Endothelial cell of umbilical vein (primary cell): Measurements from ENCODE around the gene LUC7L. TPM values are rescaled to one million over a fixed set of nuclear protein-coding genes. Genes with fewer than 3 reads are reported as not detected.

Experiments used
- BruUV-seq: library from RNA; stranded (reverse); fragments of 400-500 nt; replicated peaks from 2 replicates; lab custom pipeline; 2021; lab: Mats Ljungman, UMichigan
- CTCF ChIA-PET: fragments of 300-600, 350-600 bp; sonication (Branson Sonifier 250); formaldehyde crosslinking; loops from one replicate; lab custom pipeline; 2021; ENCODE audit warnings: antibody characterized with exemption, inconsistent platforms; lab: Charles Lee
- POLR2A ChIA-PET: fragments of 300-600, 350-600 bp; sonication (Branson Sonifier 250); formaldehyde crosslinking; loops from one replicate; lab custom pipeline; 2021; ENCODE audit warnings: antibody characterized with exemption, inconsistent platforms; lab: Charles Lee
- DNase-seq: peaks from one replicate; pipeline ENCODE4 v3.0.0-alpha.2; 2011; ENCODE audit warnings: low read depth, low spot score
- FAIRE-seq: peaks from 2 replicates; lab custom pipeline; 2011; peaks lifted over from hg19 to GRCh38; lab: Jason Lieb, UNC
- H2AFZ ChIP-seq: 2 replicates; pipeline ENCODE4 v1.6.0; 2012; ENCODE audit warnings: low read depth, low read length, control low read depth, inconsistent platforms
- H3K27ac ChIP-seq: 2 replicates; pipeline ENCODE4 v1.5.1; 2011; ENCODE audit warnings: low read depth, mild to moderate bottlenecking, control low read depth, low read length, moderate library complexity; ENCODE audit not compliant: insufficient read depth
- H3K27me3 ChIP-seq, 2 experiments: 2 replicates each; pipeline versions ENCODE4 v1.6.0 to v1.6.1; 2011; ENCODE audit warnings: low read length in 2 of 2, mixed read lengths in 1 of 2; ENCODE audit not compliant: control insufficient read depth in 2 of 2, insufficient read depth in 2 of 2
- H3K36me3 ChIP-seq, 2 experiments: 2 replicates in 1 of 2; 3 replicates in 1 of 2; pipeline ENCODE4 v1.5.1; 2011; ENCODE audit warnings: low read length in 2 of 2, mild to moderate bottlenecking in 1 of 2, moderate library complexity in 1 of 2; ENCODE audit not compliant: control insufficient read depth in 2 of 2, insufficient read depth in 2 of 2; ENCODE audit errors: extremely low read depth in 1 of 2
- H3K4me1 ChIP-seq: 3 replicates; pipeline ENCODE4 v1.5.1; 2011; ENCODE audit warnings: mild to moderate bottlenecking, low read length; ENCODE audit not compliant: control insufficient read depth, insufficient read depth; ENCODE audit errors: extremely low read depth
- H3K4me2 ChIP-seq: 2 replicates; pipeline ENCODE4 v1.6.1; 2011; ENCODE audit warnings: low read length, control low read depth, mixed read lengths; ENCODE audit not compliant: insufficient read depth
- H3K4me3 ChIP-seq, 3 experiments: fragments of 200-600 bp in 1 of 3; sonication (generic), shearing (Covaris generic) in 1 of 3; replicated peaks in 1 of 3; 2 replicates each; pipeline ENCODE4 v1.5.1; 2011 to 2016; ENCODE audit warnings: control low read depth in 3 of 3, low read length in 3 of 3, mild to moderate bottlenecking in 2 of 3, inconsistent platforms in 1 of 3, low read depth in 1 of 3, moderate library complexity in 1 of 3; ENCODE audit not compliant: insufficient read depth in 1 of 3
- H3K79me2 ChIP-seq: 2 replicates; pipeline ENCODE4 v1.6.0; 2012; ENCODE audit warnings: low read length, inconsistent platforms; ENCODE audit not compliant: control insufficient read depth, insufficient read depth
- H3K9ac ChIP-seq: replicated peaks from 2 replicates; pipeline ENCODE3; 2011; ENCODE audit warnings: low read length, control low read depth; ENCODE audit not compliant: insufficient read depth; ENCODE audit errors: extremely low read depth
- H3K9me1 ChIP-seq: replicated peaks from 3 replicates; pipeline ENCODE4 v1.6.0; 2011; ENCODE audit warnings: mild to moderate bottlenecking, low read length; ENCODE audit not compliant: control insufficient read depth, insufficient read depth; ENCODE audit errors: extremely low read depth
- H3K9me3 ChIP-seq: replicated peaks from 2 replicates; pipeline ENCODE4 v1.5.1; 2012; ENCODE audit warnings: low read length, inconsistent platforms; ENCODE audit not compliant: control insufficient read depth, insufficient read depth
- H4K20me1 ChIP-seq: replicated peaks from 2 replicates; pipeline ENCODE3; 2011; ENCODE audit warnings: mild to moderate bottlenecking, low read length; ENCODE audit not compliant: control insufficient read depth, insufficient read depth; ENCODE audit errors: extremely low read depth
- FOS ChIP-seq: IDR thresholded peaks from 2 replicates; pipeline ENCODE4 v1.6.1; 2011; ENCODE audit warnings: mild to moderate bottlenecking, low read length, moderate library complexity, borderline replicate concordance; ENCODE audit not compliant: insufficient read depth
- POLR2AphosphoS5 ChIP-seq: IDR thresholded peaks from 2 replicates; pipeline ENCODE4 v1.6.1; 2012; ENCODE audit warnings: low read depth, mild to moderate bottlenecking, control low read depth, low read length, moderate library complexity; ENCODE audit not compliant: insufficient read depth
- dilution Hi-C: fragments of 300-500 bp; cut with MboI; formaldehyde crosslinking; loops from one replicate; pipeline ENCODE4 v1.15.0; 2019; ENCODE audit warnings: low sequenced_read_pairs; ENCODE audit not compliant: extremely low pct_ligation_motif_present
- intact Hi-C: fragments of 100-400 bp; cut with micrococcal nuclease; formaldehyde crosslinking; loops from one replicate; pipeline ENCODE4 v1.10.0; 2022
- polyA plus RNA-seq, 4 experiments: library from polyadenylated mRNA; depleted of rRNA in 3 of 4; stranded (reverse) in 3 of 4; unstranded in 1 of 4; fragments of >200 nt; gene quantifications; 2 replicates each; pipeline versions ENCODE4 v1.2.1 to v1.2.3, GENCODE V29; 2011 to 2012; ENCODE audit warnings: missing spikeins in 1 of 4
- small RNA-seq: library from RNA; depleted of rRNA; stranded (forward); fragments of <200 nt; gene quantifications from one replicate; pipeline ENCODE3, GENCODE V24; 2012; ENCODE audit warnings: low replicate concordance, low read depth; ENCODE audit not compliant: insufficient read depth, insufficient read length
- total RNA-seq: library from RNA; stranded (reverse); gene quantifications from 2 replicates; pipeline ENCODE4 v1.2.3, GENCODE V29; 2021

Gene LUC7L
- total and polyA plus RNA-seq, 2 donors (not counting 3 experiments of a cell fraction or from before 2014, with no cell fraction given): 75.4 to 94.7 TPM

- H3K36me3 ChIP-seq: no peaks in the 10 kb centered on the region
- H3K9me1 ChIP-seq: no peaks in the 10 kb centered on the region
- H3K4me1 ChIP-seq: peaks cover 3% of the 10 kb centered on the region
- no TSS peak for BruUV-seq
- TF ChIP-seq POLR2AphosphoS5 (no peak), FOS (no peak)
- H3K27me3 ChIP-seq: no peaks in the 10 kb centered on the region
- no peak overlapping the region for H3K9ac ChIP-seq
- no peak overlapping the region for H3K27ac ChIP-seq
- ChIA-PET POLR2A (no interaction called here), CTCF (interaction anchor here (1.1 to 1.8 kb wide), 2 partner anchors 33 to 40 kb away, joined by 3 to 7 read pairs; partner anchors contain the start of gene HBQ1)
- dilution Hi-C loops (no loop called here), intact Hi-C loops (no loop called here)
- no peaks in the 10 kb centered on the region for H4K20me1 ChIP-seq
- no peak overlapping the region for H2AFZ ChIP-seq
- H3K79me2 ChIP-seq: peaks cover 12% of the 10 kb centered on the region
- no peak overlapping the region for H3K4me3 ChIP-seq
- H3K9me3 ChIP-seq: no peaks in the 10 kb centered on the region
- DNase-seq (no peak), FAIRE-seq (no peak)
- H3K4me2 ChIP-seq: no peak overlapping the region
These were observed 88.9 kb downstream of the LUC7L start for GRCh38 chr16:140175-140857.

Small RNAs within 50 kb of the gene (small RNA-seq; reads per million reads assigned to genes)
- not detected for gene RF00019

Other genes starting within 250 kb of the LUC7L start
- 18.4 and 20.6 TPM in 2 replicates for gene POLR3K, start 175.8 kb downstream of the LUC7L start, total RNA-seq
- gene POLR3K, start 175.8 kb downstream of the LUC7L start, polyA plus RNA-seq: 28.0 and 33.2 TPM in 2 replicates
- 41.8 and 50.2 TPM in 2 replicates for gene SNRNP25, start 175.6 kb downstream of the LUC7L start, total RNA-seq
- gene SNRNP25, start 175.6 kb downstream of the LUC7L start, polyA plus RNA-seq: 42.1 and 49.6 TPM in 2 replicates
- gene RHBDF1, start 156.8 kb downstream of the LUC7L start, total RNA-seq: 55.1 and 57.0 TPM in 2 replicates
- gene RHBDF1, start 156.8 kb downstream of the LUC7L start, polyA plus RNA-seq: 113 and 137 TPM in 2 replicates
- gene MPG, start 151.2 kb downstream of the LUC7L start, total RNA-seq: 68.1 and 70.5 TPM in 2 replicates
- gene MPG, start 151.2 kb downstream of the LUC7L start, polyA plus RNA-seq: 140 and 178 TPM in 2 replicates
- gene NPRL3, start 90.8 kb downstream of the LUC7L start, total RNA-seq: 36.3 and 40.4 TPM in 2 replicates
- 19.3 and 22.4 TPM in 2 replicates for gene NPRL3, start 90.8 kb downstream of the LUC7L start, polyA plus RNA-seq
- gene HBZ, start 76.8 kb downstream of the LUC7L start, total RNA-seq: not detected in 2 replicates
- gene HBZ, start 76.8 kb downstream of the LUC7L start, polyA plus RNA-seq: not detected in 2 replicates
- not detected in 2 replicates for gene HBM, start 63.5 kb downstream of the LUC7L start, total RNA-seq
- gene HBM, start 63.5 kb downstream of the LUC7L start, polyA plus RNA-seq: not detected in 2 replicates
- gene HBA2, start 56.6 kb downstream of the LUC7L start, total RNA-seq: not detected in 2 replicates
- gene HBA2, start 56.6 kb downstream of the LUC7L start, polyA plus RNA-seq: not detected in 2 replicates
- not detected in 2 replicates for gene HBA1, start 52.8 kb downstream of the LUC7L start, total RNA-seq
- not detected in 2 replicates for gene HBA1, start 52.8 kb downstream of the LUC7L start, polyA plus RNA-seq
- gene HBQ1, start 49.0 kb downstream of the LUC7L start, total RNA-seq: not detected in 2 replicates
- gene HBQ1, start 49.0 kb downstream of the LUC7L start, polyA plus RNA-seq: 0.75 and 2.5 TPM in 2 replicates
- gene FAM234A, start 5.4 kb upstream of the LUC7L start, total RNA-seq: 70.4 and 73.1 TPM in 2 replicates
- 89.4 and 98.8 TPM in 2 replicates for gene FAM234A, start 5.4 kb upstream of the LUC7L start, polyA plus RNA-seq
- gene RGS11, start 46.5 kb upstream of the LUC7L start, total RNA-seq: 3.0 and 5.5 TPM in 2 replicates
- gene RGS11, start 46.5 kb upstream of the LUC7L start, polyA plus RNA-seq: 4.9 and 7.2 TPM in 2 replicates
- gene ARHGDIG, start 51.1 kb upstream of the LUC7L start, total RNA-seq: 0.93 and 1.9 TPM in 2 replicates
- 2.2 and 3.8 TPM in 2 replicates for gene ARHGDIG, start 51.1 kb upstream of the LUC7L start, polyA plus RNA-seq
- gene PDIA2, start 53.7 kb upstream of the LUC7L start, total RNA-seq: 0.99 TPM in 1 of 2 replicates, not detected in the other
- 0.63 and 0.75 TPM in 2 replicates for gene PDIA2, start 53.7 kb upstream of the LUC7L start, polyA plus RNA-seq
- gene AXIN1, start 123.3 kb upstream of the LUC7L start, total RNA-seq: 21.1 and 21.9 TPM in 2 replicates
- gene AXIN1, start 123.3 kb upstream of the LUC7L start, polyA plus RNA-seq: 8.0 and 8.3 TPM in 2 replicates
- gene MRPL28, start 141.1 kb upstream of the LUC7L start, total RNA-seq: 86.3 and 104 TPM in 2 replicates
- gene MRPL28, start 141.1 kb upstream of the LUC7L start, polyA plus RNA-seq: 180 and 198 TPM in 2 replicates
- gene PGAP6, start 152.5 kb upstream of the LUC7L start, total RNA-seq: 88.1 and 89.8 TPM in 2 replicates
- gene PGAP6, start 152.5 kb upstream of the LUC7L start, polyA plus RNA-seq: 365 and 484 TPM in 2 replicates
- gene NME4, start 167.8 kb upstream of the LUC7L start, total RNA-seq: 166 and 170 TPM in 2 replicates
- 264 and 412 TPM in 2 replicates for gene NME4, start 167.8 kb upstream of the LUC7L start, polyA plus RNA-seq
- gene DECR2, start 172.4 kb upstream of the LUC7L start, total RNA-seq: 23.1 and 28.3 TPM in 2 replicates
- gene DECR2, start 172.4 kb upstream of the LUC7L start, polyA plus RNA-seq: 46.5 and 61.7 TPM in 2 replicates
- gene RAB11FIP3, start 196.2 kb upstream of the LUC7L start, total RNA-seq: 64.9 and 75.9 TPM in 2 replicates
- 19.3 and 20.5 TPM in 2 replicates for gene RAB11FIP3, start 196.2 kb upstream of the LUC7L start, polyA plus RNA-seq